ENCODE data around the gene USP34.

USP34 gene

GRCh38 chr2:61144697-61145268 lies 326.1 kb downstream of the USP34 start:
- Histone ChIP-seq H2AFZ (ENCODE audit: low read length) (peak overlapping the region; percentile 95), H3K4me2 (ENCODE audit: low read depth, low read length) (peak overlapping the region; percentile 66; the same call in 1 of the 2 replicates), H3K9me3 (replicated peaks; ENCODE audit: insufficient read depth, low read length) (no peaks in the 10 kb centered on the region), H3K27me3 (replicated peaks; ENCODE audit: insufficient read depth, low read length) (no peaks in the 10 kb centered on the region), H3K79me2 (ENCODE audit: low read length) (no peaks in the 10 kb centered on the region), H3K9ac (ENCODE audit: low read length) (peak overlapping the region; percentile 74), H3F3A (ENCODE audit: insufficient read depth, low read length) (0 out of 2 replicates have a peak, but pooled peaks cover 5% of the 10 kb centered on the region), H3K27ac (ENCODE audit: low read length) (peak overlapping the region; percentile 21; the same call in 1 of the 2 replicates), H4K20me1 (ENCODE audit: insufficient read depth, low read length) (no peaks in the 10 kb centered on the region), H3K9me2 (replicated peaks; ENCODE audit: insufficient read depth, low read length) (no peaks in the 10 kb centered on the region), H3K36me3 (replicated peaks; ENCODE audit: insufficient read depth, low read length) (no peaks in the 10 kb centered on the region), H3K4me3 (ENCODE audit: low read length) (peak overlapping the region; percentile 94), H3K4me1 (ENCODE audit: low read length) (no peaks in the 10 kb centered on the region)
- TF ChIP-seq EZH2 (optimal IDR thresholded peaks at IDR 0.05; ENCODE audit: low read depth, low read length) (no peak), EZH2phosphoT487 (IDR thresholded peaks at IDR 0.05; ENCODE audit: low read length) (no peak), CTCF (IDR thresholded peaks at IDR 0.05; ENCODE audit: low read length) (no peak)
- peak; percentile 98 for DNase-seq

GRCh38 chr2:61141151-61141550 lies 329.7 kb downstream of the USP34 start:
- no peaks in the 10 kb centered on the region for H4K20me1 ChIP-seq (ENCODE audit: insufficient read depth, low read length)
- TF ChIP-seq EZH2 (optimal IDR thresholded peaks at IDR 0.05; ENCODE audit: low read depth, low read length), result no peak

GRCh38 chr2:61138859-61139258 lies 332.0 kb downstream of the USP34 start:
- Histone ChIP-seq H3K27me3 (replicated peaks; ENCODE audit: insufficient read depth, low read length) (no peaks in the 10 kb centered on the region), H3K4me3 (ENCODE audit: low read length) (no peak overlapping the region), H3K9ac (ENCODE audit: low read length) (no peak overlapping the region), H3F3A (ENCODE audit: insufficient read depth, low read length) (0 out of 2 replicates have a peak, but pooled peaks cover 5% of the 10 kb centered on the region), H3K9me3 (replicated peaks; ENCODE audit: insufficient read depth, low read length) (no peaks in the 10 kb centered on the region), H3K4me2 (ENCODE audit: low read depth, low read length) (no peak overlapping the region), H3K4me1 (ENCODE audit: low read length) (no peaks in the 10 kb centered on the region), H3K27ac (ENCODE audit: low read length) (no peak overlapping the region), H3K36me3 (replicated peaks; ENCODE audit: insufficient read depth, low read length) (no peaks in the 10 kb centered on the region), H3K79me2 (ENCODE audit: low read length) (no peaks in the 10 kb centered on the region), H3K9me2 (replicated peaks; ENCODE audit: insufficient read depth, low read length) (no peaks in the 10 kb centered on the region), H2AFZ (ENCODE audit: low read length) (no peak overlapping the region), H4K20me1 (ENCODE audit: insufficient read depth, low read length) (no peaks in the 10 kb centered on the region)
- TF ChIP-seq EZH2 (optimal IDR thresholded peaks at IDR 0.05; ENCODE audit: low read depth, low read length), result no peak
- TF ChIP-seq EZH2phosphoT487 (IDR thresholded peaks at IDR 0.05; ENCODE audit: low read length), result no peak
- no peak for DNase-seq

More at GRCh38 chr2:61141151-61141550, 329.7 kb downstream of the USP34 start:
- Histone ChIP-seq H3K36me3 (replicated peaks; ENCODE audit: insufficient read depth, low read length) (no peaks in the 10 kb centered on the region), H3K79me2 (ENCODE audit: low read length) (no peaks in the 10 kb centered on the region), H3K27me3 (replicated peaks; ENCODE audit: insufficient read depth, low read length) (no peaks in the 10 kb centered on the region), H3K27ac (ENCODE audit: low read length) (no peak overlapping the region), H3K4me3 (ENCODE audit: low read length) (no peak overlapping the region), H3F3A (ENCODE audit: insufficient read depth, low read length) (0 out of 2 replicates have a peak, but pooled peaks cover 5% of the 10 kb centered on the region), H3K9me3 (replicated peaks; ENCODE audit: insufficient read depth, low read length) (no peaks in the 10 kb centered on the region), H2AFZ (ENCODE audit: low read length) (no peak overlapping the region), H3K9me2 (replicated peaks; ENCODE audit: insufficient read depth, low read length) (no peaks in the 10 kb centered on the region), H3K4me1 (ENCODE audit: low read length) (no peaks in the 10 kb centered on the region), H3K4me2 (ENCODE audit: low read depth, low read length) (no peak overlapping the region), H3K9ac (ENCODE audit: low read length) (no peak overlapping the region)
- no peak for DNase-seq

Measured in MM.1S (cell line).